DOHH2 (cell line): ENCODE results near the gene SLX4.

Source experiments
- H3F3A ChIP-seq: fragments of 200-600 bp; sonication (generic), shearing (Covaris generic); 2 replicates; pipeline ENCODE4 v1.6.0; 2016; ENCODE audit warnings: antibody characterized with exemption, mild to moderate bottlenecking; ENCODE audit not compliant: control insufficient read depth, insufficient read depth
- H3K27ac ChIP-seq: fragments of 200-600 bp; sonication (generic); 2 replicates; pipeline ENCODE4 v1.5.1; 2014; ENCODE audit warnings: low read depth, mild to moderate bottlenecking, low read length, moderate library complexity
- H3K27me3 ChIP-seq: fragments of 200-600 bp; sonication (generic); 2 replicates; pipeline ENCODE4 v1.6.1; 2014; ENCODE audit warnings: mild to moderate bottlenecking, low read length, mixed read lengths; ENCODE audit not compliant: control insufficient read depth
- H3K36me3 ChIP-seq: fragments of 200-600 bp; sonication (generic); 2 replicates; pipeline ENCODE4 v1.6.1; 2014; ENCODE audit warnings: mild to moderate bottlenecking, low read length, moderate library complexity, mixed read lengths; ENCODE audit not compliant: control insufficient read depth
- H3K4me1 ChIP-seq: fragments of 200-600 bp; sonication (generic); 2 replicates; pipeline ENCODE4 v1.6.1; 2014; ENCODE audit warnings: mild to moderate bottlenecking, low read length, mixed read lengths; ENCODE audit not compliant: control insufficient read depth
- H3K4me2 ChIP-seq: fragments of 200-600 bp; sonication (generic); 2 replicates; pipeline ENCODE4 v1.6.0; 2014; ENCODE audit warnings: mild to moderate bottlenecking, low read length, moderate library complexity
- H3K4me3 ChIP-seq: fragments of 200-600 bp; sonication (generic); 2 replicates; pipeline ENCODE4 v1.5.1; 2014; ENCODE audit warnings: mild to moderate bottlenecking, low read length, mixed read lengths
- H3K79me2 ChIP-seq: fragments of 200-600 bp; sonication (generic); 2 replicates; pipeline ENCODE4 v1.6.1; 2014; ENCODE audit warnings: mild to moderate bottlenecking, low read length, mixed read lengths; ENCODE audit not compliant: control insufficient read depth
- H3K9me2 ChIP-seq: fragments of 200-600 bp; sonication (generic); replicated peaks from 2 replicates; pipeline ENCODE4 v1.6.1; 2014; ENCODE audit warnings: mild to moderate bottlenecking, low read length, mixed read lengths; ENCODE audit not compliant: control insufficient read depth
- H3K9me3 ChIP-seq: fragments of 200-600 bp; sonication (generic); 2 replicates; pipeline ENCODE4 v1.6.1; 2014; ENCODE audit warnings: antibody characterized with exemption, low read length, mixed read lengths; ENCODE audit not compliant: control insufficient read depth, insufficient read depth
- H4K20me1 ChIP-seq: fragments of 200-600 bp; sonication (generic); 2 replicates; pipeline ENCODE4 v1.6.0; 2014; ENCODE audit warnings: low read depth, mild to moderate bottlenecking, antibody characterized with exemption, low read length, moderate library complexity; ENCODE audit not compliant: control insufficient read depth, insufficient read depth
- CTCF ChIP-seq: fragments of 200-600 bp; sonication (generic); IDR thresholded peaks from one replicate; pipeline ENCODE4 v1.5.1; 2014; ENCODE audit warnings: antibody characterized with exemption, mild to moderate bottlenecking, low read depth, low read length; ENCODE audit not compliant: poor library complexity, severe bottlenecking
- EZH2phosphoT487 ChIP-seq: fragments of 200-600 bp; sonication (generic); IDR thresholded peaks from 2 replicates; pipeline ENCODE4 v1.6.1; 2017; ENCODE audit warnings: borderline replicate concordance, mild to moderate bottlenecking, antibody characterized with exemption, low read length, moderate library complexity, mixed read lengths

The SLX4 gene

GRCh38 chr16:3595110-3595486 is 16.3 kb downstream of the SLX4 start:
- H3K27me3 ChIP-seq = no peaks in the 10 kb centered on the region
- H3K27ac ChIP-seq = no peak overlapping the region
- H3K4me2 ChIP-seq = no peak overlapping the region
- H3K4me3 ChIP-seq = no peak overlapping the region
- no peak for TF ChIP-seq CTCF
- no peak for TF ChIP-seq EZH2phosphoT487
- H3K4me1 ChIP-seq = no peaks in the 10 kb centered on the region
- H3K36me3 ChIP-seq = peaks cover 79% of the 10 kb centered on the region
- no peaks in the 10 kb centered on the region for H4K20me1 ChIP-seq
- H3F3A ChIP-seq = no peaks in the 10 kb centered on the region
- H3K9me2 ChIP-seq = no peaks in the 10 kb centered on the region
- H3K9me3 ChIP-seq = peaks cover 2% of the 10 kb centered on the region; the same call in 1 of the 2 replicates
- no peaks in the 10 kb centered on the region for H3K79me2 ChIP-seq

GRCh38 chr16:3594316-3595109 is 16.9 kb downstream of the SLX4 start:
- Histone ChIP-seq H3K36me3 (peaks cover 78% of the 10 kb centered on the region), H3K27me3 (no peaks in the 10 kb centered on the region), H3K4me2 (no peak overlapping the region), H3K4me1 (no peaks in the 10 kb centered on the region; the same call in 1 of the 2 replicates), H3K27ac (no peak overlapping the region), H3F3A (no peaks in the 10 kb centered on the region), H4K20me1 (no peaks in the 10 kb centered on the region), H3K9me3 (no peaks in the 10 kb centered on the region), H3K4me3 (no peak overlapping the region), H3K9me2 (no peaks in the 10 kb centered on the region), H3K79me2 (no peaks in the 10 kb centered on the region)
- no peak for TF ChIP-seq CTCF
- TF ChIP-seq EZH2phosphoT487 = no peak

GRCh38 chr16:3592559-3592958 is 18.8 kb downstream of the SLX4 start:
- H3K36me3 ChIP-seq = peaks cover 78% of the 10 kb centered on the region
- H3K4me1 ChIP-seq = peaks cover 18% of the 10 kb centered on the region
- H3K4me3 ChIP-seq = no peak overlapping the region
- no peak overlapping the region for H3K27ac ChIP-seq
- no peaks in the 10 kb centered on the region for H3K9me3 ChIP-seq
- no peak overlapping the region for H3K4me2 ChIP-seq
- no peaks in the 10 kb centered on the region for H4K20me1 ChIP-seq
- H3F3A ChIP-seq = peaks cover 7% of the 10 kb centered on the region
- peaks cover 8% of the 10 kb centered on the region for H3K79me2 ChIP-seq
- TF ChIP-seq CTCF = no peak
- TF ChIP-seq EZH2phosphoT487 = no peak
- no peaks in the 10 kb centered on the region for H3K9me2 ChIP-seq
- H3K27me3 ChIP-seq = no peaks in the 10 kb centered on the region
